GM12874 (cell line): ENCODE results near the gene LIPC.

Experiments used
- CTCF ChIP-seq: IDR thresholded peaks from 2 replicates; pipeline ENCODE4 v1.5.1; 2011; ENCODE audit warnings: low read depth, mild to moderate bottlenecking, control low read depth, low read length, moderate library complexity; ENCODE audit not compliant: insufficient read depth

The LIPC gene

DNA sequence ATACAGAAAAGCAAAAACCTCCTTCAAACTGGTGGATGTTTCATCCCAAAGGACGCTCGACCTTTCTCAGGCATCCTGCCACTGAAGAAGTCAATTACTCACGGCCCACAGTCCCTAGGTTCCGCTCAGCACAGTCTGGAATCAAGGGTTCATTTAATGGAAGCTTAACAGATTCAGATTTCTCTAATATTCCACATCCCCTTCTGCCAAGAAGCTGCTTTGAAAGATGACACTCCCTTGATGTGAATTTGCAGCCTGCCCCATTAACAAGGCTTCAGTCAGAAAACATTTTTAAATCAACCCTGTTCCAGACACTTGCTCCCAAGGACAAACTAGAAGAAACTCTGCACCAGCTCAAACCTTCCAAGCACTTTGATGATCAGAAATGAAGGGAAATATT is 81.2 kb downstream of the LIPC start:
- TF ChIP-seq CTCF, result no peak

- no peak for TF ChIP-seq CTCF
Measured at GRCh38 chr15:58513726-58514336, 82.0 kb downstream of the LIPC start.

GRCh38 chr15:58515807-58516206 is 84.0 kb downstream of the LIPC start:
- TF ChIP-seq CTCF, result no peak

DNA sequence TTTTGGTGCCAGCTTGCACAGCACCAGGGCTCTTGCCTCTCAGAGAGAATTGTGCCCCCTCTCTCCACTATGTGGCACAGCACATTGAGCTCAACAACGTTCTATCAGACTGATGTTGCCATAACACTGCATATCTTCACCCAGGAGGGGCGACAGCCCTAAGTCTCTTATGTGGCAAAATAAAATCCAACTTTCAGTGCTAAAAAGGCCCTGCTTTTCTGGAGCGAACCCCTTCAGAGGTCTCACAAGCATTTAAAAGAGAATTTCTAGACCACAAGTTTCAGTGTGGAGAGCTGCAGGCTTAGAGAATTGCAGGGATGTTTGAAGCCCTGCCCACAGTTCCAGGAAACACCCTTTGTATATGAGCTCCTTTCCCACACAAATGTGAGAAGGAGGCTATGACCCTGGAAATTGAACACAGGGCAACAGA is 85.5 kb downstream of the LIPC start:
- no peak for TF ChIP-seq CTCF

GRCh38 chr15:58517682-58518525 is 86.1 kb downstream of the LIPC start:
- no peak for TF ChIP-seq CTCF

- TF ChIP-seq CTCF, result no peak
Measured at GRCh38 chr15:58518626-58519025, 86.8 kb downstream of the LIPC start.

- no peak for TF ChIP-seq CTCF
Measured at GRCh38 chr15:58519516-58519915, 87.7 kb downstream of the LIPC start.
